Glutamatergic neuron (in vitro differentiated cells): ENCODE results near the gene PDE10A. TPM values are rescaled to one million over a fixed set of nuclear protein-coding genes. Genes with fewer than 3 reads are reported as not detected.

Experiments
- DNase-seq: peaks from one replicate; pipeline ENCODE4 v3.0.0; 2022
- H3K27ac Mint-ChIP-seq: one replicate; pipeline ENCODE4 v1.8.0; 2020; ENCODE audit warnings: mild to moderate bottlenecking, mixed read lengths, inconsistent platforms; ENCODE audit not compliant: unreplicated experiment
- H3K27me3 Mint-ChIP-seq: one replicate; pipeline ENCODE4 v1.8.0; 2020; ENCODE audit warnings: mild to moderate bottlenecking, moderate library complexity, mixed read lengths, inconsistent platforms; ENCODE audit not compliant: unreplicated experiment
- H3K36me3 Mint-ChIP-seq: one replicate; pipeline ENCODE4 v1.8.0; 2020; ENCODE audit warnings: mild to moderate bottlenecking, mixed read lengths, inconsistent platforms; ENCODE audit not compliant: unreplicated experiment
- H3K4me1 Mint-ChIP-seq: one replicate; pipeline ENCODE4 v1.8.0; 2020; ENCODE audit warnings: mild to moderate bottlenecking, low read depth, mixed read lengths, inconsistent platforms; ENCODE audit not compliant: unreplicated experiment
- H3K4me3 Mint-ChIP-seq: one replicate; pipeline ENCODE4 v1.8.0; 2020; ENCODE audit warnings: mild to moderate bottlenecking, mixed read lengths, inconsistent platforms; ENCODE audit not compliant: unreplicated experiment
- H3K9me3 Mint-ChIP-seq: one replicate; pipeline ENCODE4 v1.8.0; 2020; ENCODE audit warnings: mild to moderate bottlenecking, moderate library complexity, mixed read lengths, inconsistent platforms; ENCODE audit not compliant: unreplicated experiment
- total RNA-seq: library from RNA; stranded (reverse); fragmentation: NEBNext Ultra II Directional; extraction: Animal tissue kit (Norgen Biotek cat#: 25700); gene quantifications from one replicate; pipeline ENCODE4 v1.2.1, GENCODE V29; 2021; ENCODE audit not compliant: unreplicated experiment
- TF ChIP-seq, protein P1 (sequence below): fragments of 200-600 bp; sonication (generic); IDR thresholded peaks from one replicate; pipeline ENCODE4 v1.5.0; 2021; ENCODE audit not compliant: partially characterized antibody, unreplicated experiment

Gene PDE10A
- total RNA-seq, 1 donor from 2014 or later: 24.5 TPM

DNA sequence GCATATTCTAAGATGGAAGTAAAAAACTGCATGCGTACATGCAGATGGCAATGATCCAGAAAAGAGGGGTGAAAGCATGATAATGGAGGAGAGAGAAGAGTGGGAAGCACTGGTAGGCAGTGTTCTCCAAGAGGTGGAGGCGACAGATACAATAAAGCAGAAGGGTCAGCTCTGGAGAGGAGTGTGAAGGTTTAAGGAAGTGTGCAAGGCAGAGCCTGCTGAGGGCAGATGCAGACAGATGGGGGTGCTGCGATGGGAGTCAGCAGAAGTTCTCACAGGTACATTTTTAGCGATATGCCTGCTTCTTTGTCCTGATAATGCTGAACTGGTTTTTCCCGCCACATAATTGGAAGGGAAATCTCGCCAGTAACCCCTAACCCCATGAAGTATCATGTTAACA is 272.6 kb downstream of the PDE10A start:
- no peak for DNase-seq
- peaks cover 5% of the 10 kb centered on the region for H3K9me3 Mint-ChIP-seq
- no peaks in the 10 kb centered on the region for H3K4me1 Mint-ChIP-seq
- H3K27me3 Mint-ChIP-seq: peaks cover 1% of the 10 kb centered on the region
- no peak overlapping the region for H3K27ac Mint-ChIP-seq
- TF ChIP-seq, protein P1, sequence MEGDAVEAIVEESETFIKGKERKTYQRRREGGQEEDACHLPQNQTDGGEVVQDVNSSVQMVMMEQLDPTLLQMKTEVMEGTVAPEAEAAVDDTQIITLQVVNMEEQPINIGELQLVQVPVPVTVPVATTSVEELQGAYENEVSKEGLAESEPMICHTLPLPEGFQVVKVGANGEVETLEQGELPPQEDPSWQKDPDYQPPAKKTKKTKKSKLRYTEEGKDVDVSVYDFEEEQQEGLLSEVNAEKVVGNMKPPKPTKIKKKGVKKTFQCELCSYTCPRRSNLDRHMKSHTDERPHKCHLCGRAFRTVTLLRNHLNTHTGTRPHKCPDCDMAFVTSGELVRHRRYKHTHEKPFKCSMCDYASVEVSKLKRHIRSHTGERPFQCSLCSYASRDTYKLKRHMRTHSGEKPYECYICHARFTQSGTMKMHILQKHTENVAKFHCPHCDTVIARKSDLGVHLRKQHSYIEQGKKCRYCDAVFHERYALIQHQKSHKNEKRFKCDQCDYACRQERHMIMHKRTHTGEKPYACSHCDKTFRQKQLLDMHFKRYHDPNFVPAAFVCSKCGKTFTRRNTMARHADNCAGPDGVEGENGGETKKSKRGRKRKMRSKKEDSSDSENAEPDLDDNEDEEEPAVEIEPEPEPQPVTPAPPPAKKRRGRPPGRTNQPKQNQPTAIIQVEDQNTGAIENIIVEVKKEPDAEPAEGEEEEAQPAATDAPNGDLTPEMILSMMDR: no peak
- no peak overlapping the region for H3K4me3 Mint-ChIP-seq
- peaks cover 12% of the 10 kb centered on the region for H3K36me3 Mint-ChIP-seq

DNA sequence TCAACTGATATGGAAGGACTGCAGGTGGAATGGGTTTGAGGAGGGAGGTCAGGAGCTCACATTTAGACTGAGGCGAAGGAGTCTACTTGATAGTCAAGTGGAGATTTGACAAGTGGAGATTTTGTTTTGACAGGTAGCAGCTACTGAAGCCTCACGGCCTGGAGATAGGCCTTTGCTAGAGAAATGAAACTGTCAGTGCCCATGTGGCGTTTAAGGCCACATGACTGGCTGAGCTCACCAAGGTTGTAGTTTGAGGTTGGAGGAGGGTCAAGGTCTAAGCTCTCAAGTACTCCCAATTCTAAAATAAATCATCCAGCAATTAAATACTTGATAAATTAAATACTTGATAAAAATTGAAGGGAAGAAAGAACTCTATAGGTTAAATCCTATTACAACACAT is 273.5 kb downstream of the PDE10A start:
- Mint-ChIP-seq H3K27me3 (peaks cover 1% of the 10 kb centered on the region), H3K27ac (no peak overlapping the region), H3K4me1 (no peaks in the 10 kb centered on the region), H3K4me3 (no peak overlapping the region), H3K9me3 (peaks cover 3% of the 10 kb centered on the region), H3K36me3 (peaks cover 12% of the 10 kb centered on the region)
- DNase-seq: no peak
- TF ChIP-seq, protein P1: no peak

DNA sequence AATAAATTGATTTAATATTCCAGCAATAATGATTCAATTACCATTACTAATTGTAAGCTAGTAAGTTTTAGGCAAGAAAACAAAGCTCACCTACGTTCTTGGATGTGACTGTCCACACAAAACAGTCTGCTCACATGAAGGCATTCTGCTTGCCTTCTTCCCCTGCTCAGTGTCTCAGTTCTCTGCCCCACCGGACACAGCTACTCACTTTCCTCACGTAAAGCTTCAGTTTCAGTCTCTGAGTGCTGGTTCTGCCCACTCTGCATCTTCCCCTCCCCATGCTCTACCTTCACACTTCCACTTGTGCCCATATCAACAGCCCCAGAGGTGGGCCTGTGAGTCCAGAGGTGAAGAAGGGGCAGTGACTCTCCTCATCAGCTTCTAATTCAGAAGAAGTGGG is 279.7 kb downstream of the PDE10A start:
- DNase-seq: no peak
- Mint-ChIP-seq H3K4me3 (no peak overlapping the region), H3K4me1 (no peaks in the 10 kb centered on the region), H3K9me3 (no peaks in the 10 kb centered on the region), H3K36me3 (no peaks in the 10 kb centered on the region), H3K27ac (no peak overlapping the region), H3K27me3 (peaks cover 4% of the 10 kb centered on the region)
- TF ChIP-seq, protein P1: no peak

DNA sequence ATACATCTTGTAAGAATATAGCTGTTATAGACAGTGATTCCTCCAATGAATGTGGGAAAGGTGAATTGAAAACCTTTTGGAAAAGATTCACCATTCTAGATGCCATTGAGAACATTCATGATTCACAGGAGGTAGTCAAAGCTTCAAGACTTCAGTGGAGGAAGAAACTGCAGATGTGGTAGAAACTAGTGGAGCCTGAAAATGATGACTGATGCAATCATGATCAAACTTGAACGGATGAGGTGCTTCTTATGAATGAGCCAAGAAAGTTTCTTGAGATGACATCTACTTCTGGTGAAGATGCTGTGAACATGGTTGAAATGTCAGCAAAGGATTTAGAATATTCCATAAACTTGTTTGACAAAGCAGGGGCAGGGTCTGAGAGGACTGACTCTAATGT is 286.9 kb downstream of the PDE10A start:
- Mint-ChIP-seq H3K9me3 (no peaks in the 10 kb centered on the region), H3K4me3 (no peak overlapping the region), H3K27me3 (no peaks in the 10 kb centered on the region), H3K27ac (no peak overlapping the region), H3K36me3 (no peaks in the 10 kb centered on the region), H3K4me1 (no peaks in the 10 kb centered on the region)
- TF ChIP-seq, protein P1: no peak
- DNase-seq: no peak

DNA sequence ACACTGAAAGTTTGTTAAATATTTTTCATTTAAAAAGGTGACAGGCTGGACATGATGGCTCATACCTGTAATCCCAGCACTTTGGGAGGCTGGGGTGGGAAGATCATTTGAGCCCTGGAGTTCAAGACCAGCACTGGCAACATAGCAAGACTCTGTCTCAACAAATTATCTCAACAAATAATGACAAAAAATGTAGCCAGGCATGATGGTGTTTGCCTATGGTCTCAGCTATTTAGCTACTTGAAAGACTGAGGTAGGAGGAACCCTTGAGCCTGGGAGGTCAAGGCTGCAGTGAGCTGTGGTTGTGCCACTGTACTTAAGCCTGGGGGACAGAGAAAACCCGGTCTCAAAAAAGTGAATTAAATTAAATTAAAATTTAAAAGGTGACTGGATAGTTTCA is 297.7 kb downstream of the PDE10A start:
- Mint-ChIP-seq H3K4me1 (no peaks in the 10 kb centered on the region), H3K27me3 (no peaks in the 10 kb centered on the region), H3K9me3 (peaks cover 3% of the 10 kb centered on the region), H3K4me3 (no peak overlapping the region), H3K36me3 (peaks cover 5% of the 10 kb centered on the region), H3K27ac (no peak overlapping the region)
- no peak for DNase-seq
- TF ChIP-seq, protein P1: no peak
